Activated naive CD4-positive, alpha-beta T cell treated with anti-CD3 and anti-CD28 coated beads, Interleukin-2, amount 10 ng/mL, durations not matched to agents 7 days and 5 days (primary cell): Measurements from ENCODE around the gene TBC1D21.

Experiments
- CTCF ChIA-PET: fragments of 350-600 bp; sonication (Branson Sonifier 250); formaldehyde crosslinking; loops from one replicate; lab custom pipeline; 2021; ENCODE audit warnings: antibody characterized with exemption; lab: Charles Lee
- DNase-seq: peaks from one replicate; pipeline ENCODE4 v3.0.0-alpha.2; 2020
- H3K27ac Mint-ChIP-seq: one replicate; pipeline ENCODE4 v1.8.0; 2021; ENCODE audit warnings: mild to moderate bottlenecking, moderate library complexity, mixed read lengths
- H3K27me3 Mint-ChIP-seq: one replicate; pipeline ENCODE4 v1.8.0; 2021; ENCODE audit warnings: mild to moderate bottlenecking, mixed read lengths
- H3K36me3 Mint-ChIP-seq: one replicate; pipeline ENCODE4 v1.8.0; 2021; ENCODE audit warnings: mixed read lengths
- H3K4me1 Mint-ChIP-seq: one replicate; pipeline ENCODE4 v1.8.0; 2021; ENCODE audit warnings: mixed read lengths
- H3K4me3 Mint-ChIP-seq: one replicate; pipeline ENCODE4 v1.8.0; 2021; ENCODE audit warnings: mild to moderate bottlenecking, moderate library complexity, mixed read lengths
- H3K9me3 Mint-ChIP-seq: one replicate; pipeline ENCODE4 v1.8.0; 2021; ENCODE audit warnings: mixed read lengths

Gene TBC1D21

GRCh38 chr15:73873456-73873855 lies at the start of gene TBC1D21:
Gene TBC1D21 (plus strand): TSS chr15:73873564. CDS start chr15:73873710, 146 bp downstream.
- no peak within 1 kb of the TSS for H3K27ac Mint-ChIP-seq

DNA sequence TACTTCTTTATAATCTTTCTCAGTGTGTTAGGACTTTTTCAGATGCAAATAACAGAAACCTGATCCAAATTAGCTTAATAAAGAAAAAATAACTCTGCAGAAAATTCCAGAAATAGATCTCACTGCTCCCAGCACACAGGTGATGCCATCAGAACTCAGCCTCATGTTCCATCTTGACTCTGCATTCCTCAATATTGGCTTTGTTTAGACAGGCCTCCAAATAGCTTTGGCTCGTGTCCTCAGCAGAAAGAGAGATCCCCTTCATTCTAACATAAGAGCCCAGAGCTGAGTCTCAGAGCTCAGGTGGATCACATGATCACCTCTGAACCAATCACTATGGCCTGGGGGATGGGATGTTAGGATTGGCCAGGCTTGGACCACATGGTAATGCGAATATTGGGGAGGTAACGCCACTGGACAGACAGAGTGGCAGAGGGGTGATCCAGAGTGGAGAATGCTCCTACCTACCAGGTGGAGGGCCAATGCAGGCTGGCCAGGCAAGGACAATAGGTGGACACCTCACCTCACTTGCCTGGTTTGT lies 46.6 kb upstream of the TBC1D21 start:
- Mint-ChIP-seq H3K36me3 (no peaks in the 10 kb centered on the region), H3K4me1 (no peaks in the 10 kb centered on the region), H3K27ac (no peak overlapping the region), H3K4me3 (no peak overlapping the region), H3K27me3 (peaks cover 16% of the 10 kb centered on the region), H3K9me3 (no peaks in the 10 kb centered on the region)
- CTCF ChIA-PET, result no interaction called here
- no peak for DNase-seq

More at GRCh38 chr15:73873456-73873855, at the start of gene TBC1D21:
- H3K27me3 Mint-ChIP-seq, result peaks cover 57% of the 10 kb centered on the region
- no peaks in the 10 kb centered on the region for H3K9me3 Mint-ChIP-seq
- no peaks in the 10 kb centered on the region for H3K36me3 Mint-ChIP-seq
- no peak within 1 kb of the TSS for H3K4me3 Mint-ChIP-seq
- CTCF ChIA-PET, result interaction anchor here (0.9 to 4.1 kb wide), 14 partner anchors 9 to 91 kb away, joined by 3 to 62 read pairs (median 7); no protein-coding TSS in a partner anchor
- H3K4me1 Mint-ChIP-seq, result no peaks in the 10 kb centered on the region
- no peak for DNase-seq

DNA sequence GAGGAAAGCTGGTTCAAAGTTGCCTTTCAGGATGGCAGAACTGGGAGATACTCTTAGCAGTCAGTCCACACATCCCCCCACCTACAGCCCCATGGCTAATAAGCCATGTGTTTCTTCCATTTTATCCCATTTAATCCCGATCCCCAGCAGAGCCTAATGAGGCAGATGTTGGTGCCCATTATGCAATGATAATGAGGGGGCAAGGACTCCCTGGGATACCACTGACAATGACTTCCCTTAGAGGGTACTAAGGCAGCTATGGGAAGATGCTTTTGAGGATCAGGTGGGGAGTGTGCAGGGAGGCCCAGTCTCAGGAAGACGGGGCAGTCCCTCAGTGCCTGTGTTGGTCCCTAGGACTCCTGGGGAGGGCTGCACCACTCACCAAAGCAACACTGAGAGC lies 43.8 kb upstream of the TBC1D21 start:
- H3K27me3 Mint-ChIP-seq, result peaks cover 24% of the 10 kb centered on the region
- no peak overlapping the region for H3K4me3 Mint-ChIP-seq
- no peak overlapping the region for H3K27ac Mint-ChIP-seq
- no peaks in the 10 kb centered on the region for H3K4me1 Mint-ChIP-seq
- H3K36me3 Mint-ChIP-seq, result no peaks in the 10 kb centered on the region
- H3K9me3 Mint-ChIP-seq, result no peaks in the 10 kb centered on the region
- DNase-seq, result no peak
- CTCF ChIA-PET, result no interaction called here

- H3K27ac Mint-ChIP-seq, result no peak overlapping the region
- no peaks in the 10 kb centered on the region for H3K9me3 Mint-ChIP-seq
- CTCF ChIA-PET, result interaction anchor here (0.9 kb wide), 1 partner anchor 42 kb away, joined by 3 read pairs; no protein-coding TSS in a partner anchor
- peaks cover 35% of the 10 kb centered on the region for H3K27me3 Mint-ChIP-seq
- no peaks in the 10 kb centered on the region for H3K4me1 Mint-ChIP-seq
- H3K4me3 Mint-ChIP-seq, result no peak overlapping the region
- DNase-seq, result no peak
- no peaks in the 10 kb centered on the region for H3K36me3 Mint-ChIP-seq
These were observed 40.7 kb upstream of the TBC1D21 start for GRCh38 chr15:73832657-73833056.

- Mint-ChIP-seq H3K36me3 (no peaks in the 10 kb centered on the region), H3K4me3 (no peak overlapping the region), H3K27ac (no peak overlapping the region), H3K27me3 (peaks cover 56% of the 10 kb centered on the region), H3K9me3 (no peaks in the 10 kb centered on the region), H3K4me1 (no peaks in the 10 kb centered on the region)
- DNase-seq, result no peak
- CTCF ChIA-PET, result no interaction called here
These were observed 36.5 kb upstream of the TBC1D21 start for GRCh38 chr15:73836845-73837244.

DNA sequence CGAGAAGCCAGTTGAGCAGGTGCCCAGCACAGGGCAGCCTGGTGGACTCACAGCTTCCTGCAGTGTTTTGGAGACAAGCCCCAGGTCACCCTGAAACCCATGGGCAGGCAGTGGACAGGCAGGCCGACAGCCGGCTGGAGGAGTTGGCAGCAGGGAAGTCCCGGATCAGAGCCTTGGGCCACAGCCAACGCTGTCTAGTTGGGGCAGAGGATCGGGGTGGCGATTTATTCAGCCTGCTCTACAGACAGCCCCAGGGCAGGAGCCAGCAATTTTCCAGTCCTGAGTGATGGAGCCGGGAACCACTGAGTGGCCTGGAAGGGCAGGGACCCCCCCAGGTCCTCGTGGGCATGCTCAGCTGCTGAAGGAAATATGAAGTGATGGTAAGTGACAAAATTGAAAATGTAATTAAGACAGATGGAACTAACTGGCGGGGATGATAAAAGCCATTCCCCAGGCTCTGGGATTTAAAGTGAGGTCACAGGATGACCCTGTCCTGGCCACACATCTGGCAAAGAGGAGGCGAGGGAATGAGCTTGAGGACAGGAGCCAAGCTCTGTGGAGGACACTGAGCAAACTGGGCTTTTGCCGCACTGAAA lies 34.4 kb upstream of the TBC1D21 start:
- peaks cover 45% of the 10 kb centered on the region for H3K27me3 Mint-ChIP-seq
- H3K27ac Mint-ChIP-seq, result no peak overlapping the region
- no peaks in the 10 kb centered on the region for H3K36me3 Mint-ChIP-seq
- H3K4me3 Mint-ChIP-seq, result no peak overlapping the region
- no peak for DNase-seq
- CTCF ChIA-PET, result interaction anchor here (0.8 kb wide), 1 partner anchor 34 kb away, joined by 3 read pairs; the partner anchor contains the start of gene TBC1D21
- no peaks in the 10 kb centered on the region for H3K9me3 Mint-ChIP-seq
- H3K4me1 Mint-ChIP-seq, result no peaks in the 10 kb centered on the region

DNA sequence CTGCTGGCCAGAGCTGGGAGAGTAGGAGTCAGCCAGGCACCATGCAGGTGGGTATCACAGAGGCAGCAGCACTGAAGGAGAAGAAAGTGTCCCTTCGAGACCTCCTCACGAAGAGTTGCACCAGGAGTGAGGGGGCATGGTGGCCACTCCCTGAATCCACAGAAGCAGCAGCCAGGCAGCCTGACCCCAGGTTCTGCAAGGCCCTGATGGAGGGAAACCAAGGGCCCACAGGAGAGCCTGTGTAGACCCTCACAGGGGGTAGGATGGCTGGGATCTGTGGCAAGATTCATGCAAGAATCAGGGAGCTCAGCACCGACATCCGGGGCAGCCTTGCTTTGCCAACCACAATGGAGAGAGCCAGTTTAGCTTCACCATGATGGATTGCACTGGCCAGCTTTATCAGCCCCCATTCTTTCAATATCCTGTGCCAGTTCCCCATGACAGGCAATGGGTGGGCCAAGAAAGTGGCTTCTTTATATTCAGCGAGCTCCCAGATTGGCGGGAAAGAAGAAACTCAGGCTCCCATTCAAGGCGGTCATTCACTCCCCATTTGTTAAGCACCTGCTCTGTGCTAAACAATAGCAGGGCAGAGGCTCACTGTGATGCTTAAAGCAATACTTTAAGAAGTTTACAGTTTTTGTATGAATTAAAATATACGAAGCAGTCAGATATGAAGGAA lies 33.5 kb upstream of the TBC1D21 start:
- H3K27me3 Mint-ChIP-seq, result peaks cover 46% of the 10 kb centered on the region
- H3K27ac Mint-ChIP-seq, result no peak overlapping the region
- no peak overlapping the region for H3K4me3 Mint-ChIP-seq
- no peaks in the 10 kb centered on the region for H3K4me1 Mint-ChIP-seq
- no peak for DNase-seq
- no peaks in the 10 kb centered on the region for H3K9me3 Mint-ChIP-seq
- H3K36me3 Mint-ChIP-seq, result no peaks in the 10 kb centered on the region
- CTCF ChIA-PET, result interaction anchor here (0.8 kb wide), 1 partner anchor 33 kb away, joined by 3 read pairs; the partner anchor contains the start of gene TBC1D21

GRCh38 chr15:73840771-73841170 lies 32.6 kb upstream of the TBC1D21 start:
- Mint-ChIP-seq H3K4me1 (no peaks in the 10 kb centered on the region), H3K36me3 (no peaks in the 10 kb centered on the region), H3K4me3 (no peak overlapping the region), H3K9me3 (no peaks in the 10 kb centered on the region), H3K27ac (no peak overlapping the region), H3K27me3 (peaks cover 43% of the 10 kb centered on the region)
- DNase-seq, result no peak
- CTCF ChIA-PET, result no interaction called here

DNA sequence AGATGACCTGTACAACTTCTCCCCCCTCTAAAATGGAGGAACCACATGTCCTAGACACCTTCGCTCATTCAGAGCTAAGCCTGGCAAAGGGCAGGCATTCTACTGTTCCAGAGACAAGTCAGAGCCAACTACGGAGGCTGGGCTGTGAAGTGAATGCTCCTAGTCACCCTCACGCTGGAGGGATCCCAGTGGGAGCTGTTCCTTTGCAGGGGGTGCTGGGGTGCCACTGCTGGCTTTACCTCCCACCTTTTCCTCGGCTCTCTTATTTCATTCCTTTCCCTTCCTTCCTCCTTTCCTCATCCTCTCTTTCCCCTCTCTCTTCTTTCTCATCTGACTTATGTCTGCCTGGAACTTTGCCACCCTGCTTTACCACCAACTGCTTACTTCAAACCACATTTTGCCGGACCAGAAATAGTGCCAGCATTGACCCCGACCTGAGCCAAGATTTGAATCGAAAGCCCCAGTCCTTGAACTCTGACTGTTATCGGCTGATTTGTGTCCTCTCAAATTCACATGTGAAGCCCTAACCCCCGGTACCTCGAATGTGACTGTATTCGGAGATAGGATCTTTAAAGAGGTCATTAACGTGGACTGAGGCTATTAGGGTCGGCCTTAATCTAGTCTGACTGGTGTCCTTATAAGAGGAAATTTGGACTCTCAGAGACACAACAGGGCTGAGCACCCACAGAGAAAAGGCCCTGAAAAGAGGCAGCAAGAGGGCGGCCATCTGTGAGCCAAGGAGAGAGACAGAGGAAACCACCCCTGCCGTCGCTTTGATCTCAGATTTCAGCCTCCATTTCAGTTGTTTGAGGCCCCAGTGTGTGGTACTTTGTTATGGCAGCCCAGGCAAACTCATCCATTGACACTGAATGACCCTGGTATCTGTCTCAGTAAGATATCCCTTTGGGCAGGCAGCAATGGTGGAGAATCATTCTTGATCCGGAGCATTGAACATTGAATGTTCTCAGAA lies 31.3 kb upstream of the TBC1D21 start:
- CTCF ChIA-PET, result no interaction called here
- no peak overlapping the region for H3K4me3 Mint-ChIP-seq
- peaks cover 38% of the 10 kb centered on the region for H3K27me3 Mint-ChIP-seq
- no peaks in the 10 kb centered on the region for H3K4me1 Mint-ChIP-seq
- no peaks in the 10 kb centered on the region for H3K36me3 Mint-ChIP-seq
- DNase-seq, result no peak
- H3K27ac Mint-ChIP-seq, result no peak overlapping the region
- no peaks in the 10 kb centered on the region for H3K9me3 Mint-ChIP-seq

DNA sequence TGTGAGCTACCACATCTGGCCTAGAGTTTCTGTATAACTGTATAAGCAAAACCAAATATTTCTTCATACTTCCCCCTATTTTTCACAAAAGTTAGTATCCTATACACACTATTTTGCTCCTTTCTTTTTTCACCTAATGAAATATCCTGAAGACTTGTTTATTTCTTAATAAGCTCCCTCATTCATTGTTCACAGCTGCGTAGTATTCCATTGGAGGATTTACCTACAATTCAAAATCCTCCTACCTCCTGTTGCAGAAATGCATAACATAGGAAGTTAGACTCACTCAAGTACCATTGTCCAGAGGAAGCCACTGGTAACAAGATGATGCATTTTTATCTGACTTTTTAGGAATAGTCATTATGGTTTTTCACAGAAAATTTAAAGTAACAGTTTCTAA lies 29.6 kb upstream of the TBC1D21 start:
- CTCF ChIA-PET, result no interaction called here
- H3K27ac Mint-ChIP-seq, result no peak overlapping the region
- no peaks in the 10 kb centered on the region for H3K36me3 Mint-ChIP-seq
- H3K27me3 Mint-ChIP-seq, result peaks cover 29% of the 10 kb centered on the region
- DNase-seq, result no peak
- H3K4me1 Mint-ChIP-seq, result no peaks in the 10 kb centered on the region
- H3K4me3 Mint-ChIP-seq, result no peak overlapping the region
- no peaks in the 10 kb centered on the region for H3K9me3 Mint-ChIP-seq

GRCh38 chr15:73844356-73844755 lies 29.0 kb upstream of the TBC1D21 start:
- Mint-ChIP-seq H3K9me3 (no peaks in the 10 kb centered on the region), H3K4me3 (no peak overlapping the region), H3K4me1 (no peaks in the 10 kb centered on the region)

DNA sequence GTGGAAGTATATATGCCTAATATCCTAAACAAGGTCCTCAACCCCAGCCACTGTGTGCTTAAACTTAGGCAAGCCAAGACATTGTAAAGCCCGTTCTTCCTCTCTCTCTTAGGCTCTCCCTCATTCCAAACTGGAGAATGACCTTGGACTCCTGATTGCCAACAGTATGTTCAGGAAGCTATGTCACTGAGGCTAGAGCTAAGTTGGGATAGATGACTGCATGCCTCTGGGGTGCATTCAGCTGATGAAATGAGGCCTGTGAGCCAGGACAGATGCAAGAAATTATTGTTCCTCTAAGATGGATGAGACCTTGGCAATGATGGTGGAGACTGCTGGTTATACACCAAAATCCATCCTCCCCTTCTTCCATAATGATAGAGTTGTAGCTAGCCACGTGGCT lies 27.9 kb upstream of the TBC1D21 start:
- H3K9me3 Mint-ChIP-seq, result no peaks in the 10 kb centered on the region
- CTCF ChIA-PET, result interaction anchor here (0.6 kb wide), 2 partner anchors 84 to 112 kb away, joined by 3 read pairs; no protein-coding TSS in a partner anchor
- no peaks in the 10 kb centered on the region for H3K36me3 Mint-ChIP-seq
- H3K4me1 Mint-ChIP-seq, result no peaks in the 10 kb centered on the region
- H3K27me3 Mint-ChIP-seq, result peaks cover 29% of the 10 kb centered on the region
- no peak overlapping the region for H3K27ac Mint-ChIP-seq
- no peak for DNase-seq
- no peak overlapping the region for H3K4me3 Mint-ChIP-seq

More at GRCh38 chr15:73844356-73844755, 29.0 kb upstream of the TBC1D21 start:
- H3K27me3 Mint-ChIP-seq, result peaks cover 26% of the 10 kb centered on the region
- CTCF ChIA-PET, result no interaction called here
- H3K36me3 Mint-ChIP-seq, result no peaks in the 10 kb centered on the region
- H3K27ac Mint-ChIP-seq, result no peak overlapping the region
- DNase-seq, result no peak

GRCh38 chr15:73845907-73846306 lies 27.5 kb upstream of the TBC1D21 start:
- H3K27me3 Mint-ChIP-seq, result peaks cover 29% of the 10 kb centered on the region
- no peaks in the 10 kb centered on the region for H3K36me3 Mint-ChIP-seq
- CTCF ChIA-PET, result no interaction called here
- H3K4me3 Mint-ChIP-seq, result no peak overlapping the region
- no peak for DNase-seq
- no peaks in the 10 kb centered on the region for H3K4me1 Mint-ChIP-seq
- H3K27ac Mint-ChIP-seq, result no peak overlapping the region
- no peaks in the 10 kb centered on the region for H3K9me3 Mint-ChIP-seq

DNA sequence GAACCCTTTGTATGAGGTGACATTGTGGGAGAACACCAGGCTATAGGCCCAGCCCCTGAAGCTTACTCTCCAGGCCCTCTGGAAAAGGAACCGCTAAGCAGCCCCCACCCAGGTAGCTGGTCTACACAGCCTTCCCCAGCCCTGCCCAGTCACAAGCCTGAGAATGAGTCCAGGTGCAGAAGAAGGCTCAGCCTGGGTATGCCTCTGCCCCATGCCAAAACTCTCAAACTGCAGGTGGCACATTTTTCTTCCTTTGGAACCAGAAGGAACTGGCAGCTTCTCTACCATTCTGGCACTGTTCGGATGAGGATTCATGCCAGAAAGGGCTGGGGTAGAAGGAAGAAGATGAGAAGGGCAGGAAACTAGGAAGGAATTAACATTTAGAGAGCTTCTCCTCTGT lies 23.7 kb upstream of the TBC1D21 start:
- DNase-seq, result no peak
- CTCF ChIA-PET, result no interaction called here
- H3K9me3 Mint-ChIP-seq, result no peaks in the 10 kb centered on the region
- no peak overlapping the region for H3K27ac Mint-ChIP-seq
- no peak overlapping the region for H3K4me3 Mint-ChIP-seq
- H3K4me1 Mint-ChIP-seq, result no peaks in the 10 kb centered on the region
- H3K27me3 Mint-ChIP-seq, result peaks cover 36% of the 10 kb centered on the region
- H3K36me3 Mint-ChIP-seq, result no peaks in the 10 kb centered on the region
